Stimulated activated CD4-positive, alpha-beta T cell treated with anti-CD3 and anti-CD28 coated beads, Interleukin-2, amount 100 ng/mL, for 48 hours (primary cell): ENCODE data around the gene AIFM3.
"Not testable (repeated sequence)": the region's sequence is repeated elsewhere in the genome, so short reads cannot be mapped to it uniquely, and the experiment has no call there.

Experiments used
- DNase-seq, 2 donors: peaks; one replicate each; pipeline ENCODE4 v3.0.0-alpha.2; 2020

The AIFM3 gene

GRCh38 chr22:20942203-20942902, 24.7 kb upstream of the AIFM3 start:
- DNase-seq: not testable (repeated sequence)

GRCh38 chr22:20943104-20943933, 23.7 kb upstream of the AIFM3 start:
- no peak for DNase-seq

- DNase-seq: no peak
Observed at GRCh38 chr22:20944042-20944441, 23.0 kb upstream of the AIFM3 start.

- no peak for DNase-seq
Observed at GRCh38 chr22:20945578-20945934, 21.5 kb upstream of the AIFM3 start.

GRCh38 chr22:20946080-20946986, 20.7 kb upstream of the AIFM3 start:
- DNase-seq: no peak

GRCh38 chr22:20946991-20947390, 20.1 kb upstream of the AIFM3 start:
- DNase-seq: no peak

- DNase-seq: no peak
Observed at GRCh38 chr22:20948450-20948849, 18.6 kb upstream of the AIFM3 start.

GRCh38 chr22:20948989-20949388, 18.1 kb upstream of the AIFM3 start:
- no peak for DNase-seq

- no peak for DNase-seq
Observed at GRCh38 chr22:20949698-20950183, 17.3 kb upstream of the AIFM3 start.

GRCh38 chr22:20951151-20951931, 15.7 kb upstream of the AIFM3 start:
- no peak for DNase-seq

- no peak for DNase-seq
Observed at GRCh38 chr22:20951932-20952380, 15.1 kb upstream of the AIFM3 start.

GRCh38 chr22:20952544-20953341, 14.3 kb upstream of the AIFM3 start:
- DNase-seq: no peak

- DNase-seq: no peak
Observed at GRCh38 chr22:20953342-20953608, 13.8 kb upstream of the AIFM3 start.

GRCh38 chr22:20953668-20954500, 13.2 kb upstream of the AIFM3 start:
- no peak for DNase-seq

GRCh38 chr22:20955548-20955947, 11.5 kb upstream of the AIFM3 start:
- DNase-seq: no peak

- DNase-seq: no peak
Observed at GRCh38 chr22:20956258-20957101, 10.6 kb upstream of the AIFM3 start.

- no peak for DNase-seq
Observed at GRCh38 chr22:20957102-20957682, 9.9 kb upstream of the AIFM3 start.

- DNase-seq: no peak
Observed at GRCh38 chr22:20957683-20958431, 9.2 kb upstream of the AIFM3 start.
